HG02885 (cell line): Measurements from ENCODE around the gene NAP1L4.

Experiments used
- ATAC-seq: cut with Tn5 transposase; IDR thresholded peaks from one replicate; pipeline ENCODE4 v1.9.1; 2021; ENCODE audit warnings: mild to moderate bottlenecking; ENCODE audit not compliant: unreplicated experiment, poor library complexity

NAP1L4 gene

DNA sequence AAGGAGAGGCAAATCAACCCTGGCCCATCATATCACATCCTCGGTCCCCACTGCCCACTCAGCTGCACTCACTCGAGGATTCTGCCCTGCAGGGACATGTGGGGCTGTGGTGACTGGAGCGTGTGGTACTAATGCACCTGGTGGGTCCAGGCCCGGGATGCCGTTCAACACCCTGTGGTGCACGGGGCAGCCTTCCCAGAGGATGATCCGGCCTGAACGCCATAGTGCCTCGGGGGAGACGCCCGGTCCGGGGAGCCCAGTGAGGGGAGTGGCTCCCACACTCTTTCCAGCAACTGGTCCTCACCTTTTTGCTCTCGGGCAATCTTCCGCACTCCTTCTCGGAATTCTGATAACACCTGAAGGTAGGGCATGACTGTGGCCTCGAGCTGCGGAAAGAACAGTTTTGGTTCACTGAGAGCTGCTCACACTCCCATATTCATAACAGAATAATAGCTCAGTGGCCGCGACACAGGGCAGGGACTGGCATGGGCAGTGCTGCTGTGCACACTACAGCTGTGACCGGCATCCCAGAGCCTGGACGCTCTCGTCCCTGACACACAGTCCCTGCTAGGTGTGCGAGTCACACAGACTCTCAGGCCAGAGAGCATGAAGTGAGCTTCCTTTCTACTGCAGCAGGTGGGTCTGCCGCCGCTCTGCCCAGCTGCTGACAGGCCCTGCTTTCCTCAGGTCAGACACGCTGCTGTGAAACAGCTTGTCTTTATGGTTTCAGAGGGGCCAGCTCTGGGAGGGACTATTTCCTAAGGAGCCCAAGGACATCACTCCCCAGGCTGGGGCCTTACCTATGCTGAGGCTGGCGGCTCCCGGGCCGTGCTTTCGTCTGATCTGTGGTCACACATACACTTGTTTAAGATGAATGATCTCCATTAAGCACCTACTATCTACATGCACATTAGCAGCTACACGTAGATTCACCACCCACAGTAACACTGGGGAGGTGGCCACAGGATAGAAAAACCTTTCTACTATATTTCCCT, 20.1 kb upstream of the NAP1L4 start:
- ATAC-seq, result no peak

DNA sequence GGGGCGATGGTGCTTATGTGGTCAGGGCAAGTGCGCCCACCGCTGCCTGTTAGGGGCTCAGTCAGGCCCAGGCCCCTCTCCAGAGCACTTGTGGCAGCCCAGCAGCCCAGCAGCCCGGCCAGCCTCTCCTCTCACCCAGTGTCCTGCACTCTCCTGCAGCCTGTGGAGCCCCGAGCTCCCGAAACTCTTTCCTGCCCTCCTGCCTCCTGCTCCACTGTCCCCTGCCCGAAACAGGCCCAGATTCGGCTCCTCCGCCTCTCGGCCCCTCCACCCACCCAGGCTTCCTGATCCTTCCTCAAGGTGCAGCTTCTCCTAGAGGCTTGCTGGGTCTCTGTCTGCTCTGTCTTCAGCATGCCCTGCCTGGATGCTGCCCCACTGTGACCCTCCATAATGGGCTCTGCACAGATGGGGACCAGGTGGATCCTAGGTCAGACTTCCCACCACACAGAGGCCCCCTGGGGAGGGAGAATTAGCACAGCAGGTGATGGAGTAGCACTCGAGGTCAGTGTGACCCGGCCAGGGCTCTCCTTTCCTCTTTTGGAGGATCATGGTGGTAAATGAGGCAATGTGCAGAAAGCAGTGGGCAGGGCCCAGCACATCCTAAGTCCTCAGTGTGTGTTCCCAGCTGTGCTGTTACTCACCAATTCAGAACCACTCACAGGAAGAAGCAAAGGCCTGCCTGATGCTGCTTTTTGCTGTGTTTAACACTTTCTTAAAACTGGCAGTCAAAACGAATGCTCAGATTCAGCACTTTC, 18.6 kb upstream of the NAP1L4 start:
- no peak for ATAC-seq

DNA sequence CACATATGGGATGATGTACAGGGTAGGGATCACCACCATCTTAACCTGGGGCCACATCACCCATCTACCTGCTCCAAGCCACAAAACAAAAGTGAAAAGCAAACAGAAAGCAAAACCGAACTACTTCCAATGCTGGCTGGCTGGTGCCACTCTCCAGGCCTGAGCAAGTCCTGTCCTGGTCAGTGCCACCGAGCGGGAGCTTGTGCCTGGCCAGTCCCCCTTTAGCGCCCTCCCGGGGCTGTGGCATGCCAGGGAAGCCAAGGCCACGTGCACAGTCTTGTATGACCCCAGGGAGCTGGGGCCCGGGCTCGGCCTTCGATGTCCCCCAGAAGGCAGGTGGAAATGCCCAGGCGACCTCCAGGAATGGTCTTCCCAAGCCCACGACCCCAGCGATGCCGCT, 17.9 kb upstream of the NAP1L4 start:
- ATAC-seq, result no peak

DNA sequence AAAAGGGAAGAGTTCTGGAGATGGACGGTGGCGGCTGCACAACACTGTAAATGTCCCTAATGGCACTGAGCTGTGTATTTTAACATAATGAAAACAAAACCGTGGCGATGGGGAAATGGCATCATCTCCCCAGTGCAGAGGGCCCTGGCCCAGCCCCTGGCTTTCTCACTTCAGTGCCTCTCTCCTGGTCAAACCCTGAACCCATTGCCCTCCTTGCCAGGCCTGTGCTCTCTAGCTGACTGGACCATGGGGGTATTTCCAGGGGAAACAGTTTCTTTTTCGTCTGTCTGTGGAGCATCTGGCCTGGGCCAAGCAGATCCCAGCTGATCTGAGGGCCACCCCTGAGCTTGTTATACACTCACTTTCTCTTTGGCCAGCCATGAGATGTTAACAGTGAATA, 17.4 kb upstream of the NAP1L4 start:
- no peak for ATAC-seq

DNA sequence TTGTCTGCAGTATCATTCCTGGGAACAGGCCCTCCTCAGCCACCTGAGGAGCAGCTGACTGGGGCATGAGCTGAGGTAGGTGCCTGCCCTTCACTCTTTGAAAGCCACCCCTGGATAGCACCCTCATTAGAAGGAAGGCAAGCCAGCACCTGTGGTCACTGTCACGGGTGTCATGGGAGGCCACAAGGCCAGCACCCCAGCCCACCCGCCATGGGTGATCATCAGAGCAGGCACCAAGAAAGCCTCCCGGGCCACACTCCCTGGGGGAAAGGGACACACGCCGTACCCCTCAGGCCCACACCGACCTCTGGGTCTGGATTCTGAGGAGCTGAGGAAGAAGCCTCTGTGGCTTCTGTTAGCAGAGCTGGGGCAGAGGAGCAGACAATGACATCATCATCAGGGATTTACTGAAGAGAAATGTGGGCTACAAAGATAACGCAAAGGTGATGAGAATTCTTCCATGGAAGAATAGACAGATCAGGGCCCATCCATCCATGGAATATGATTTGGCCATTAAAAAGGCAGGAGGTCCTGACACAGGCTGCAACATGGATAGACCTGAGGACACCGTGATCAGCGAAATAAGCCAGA, 16.7 kb upstream of the NAP1L4 start:
- ATAC-seq, result no peak

DNA sequence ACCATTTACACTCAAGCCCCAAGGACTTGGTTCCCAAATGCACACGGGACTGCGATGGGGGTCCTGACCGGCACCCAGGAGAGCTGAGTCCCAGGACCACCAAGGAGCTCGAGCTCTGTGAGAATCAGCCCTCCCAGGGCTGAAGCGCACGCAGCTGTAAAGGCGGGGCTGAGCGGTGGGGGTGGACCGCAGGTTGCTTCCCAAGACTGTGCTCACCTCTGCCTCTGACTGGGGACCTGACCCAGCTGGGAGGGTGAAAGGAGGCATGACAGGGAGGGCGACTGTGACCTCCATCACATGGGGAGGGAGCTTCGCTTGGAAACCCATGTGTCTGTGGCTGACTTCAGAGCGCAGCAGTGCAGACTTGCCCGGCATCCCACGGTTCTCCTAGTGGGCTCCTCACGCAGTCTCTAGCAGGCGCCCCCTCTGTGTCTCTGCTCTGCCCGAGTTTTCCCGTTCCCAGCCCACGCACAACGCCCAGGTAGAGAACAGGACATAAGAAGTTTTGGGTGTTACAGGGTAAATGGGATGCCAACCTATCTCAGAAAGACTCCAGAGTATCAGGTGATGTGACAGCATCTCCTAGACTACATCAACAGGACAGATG, 15.4 kb upstream of the NAP1L4 start:
- no peak for ATAC-seq

DNA sequence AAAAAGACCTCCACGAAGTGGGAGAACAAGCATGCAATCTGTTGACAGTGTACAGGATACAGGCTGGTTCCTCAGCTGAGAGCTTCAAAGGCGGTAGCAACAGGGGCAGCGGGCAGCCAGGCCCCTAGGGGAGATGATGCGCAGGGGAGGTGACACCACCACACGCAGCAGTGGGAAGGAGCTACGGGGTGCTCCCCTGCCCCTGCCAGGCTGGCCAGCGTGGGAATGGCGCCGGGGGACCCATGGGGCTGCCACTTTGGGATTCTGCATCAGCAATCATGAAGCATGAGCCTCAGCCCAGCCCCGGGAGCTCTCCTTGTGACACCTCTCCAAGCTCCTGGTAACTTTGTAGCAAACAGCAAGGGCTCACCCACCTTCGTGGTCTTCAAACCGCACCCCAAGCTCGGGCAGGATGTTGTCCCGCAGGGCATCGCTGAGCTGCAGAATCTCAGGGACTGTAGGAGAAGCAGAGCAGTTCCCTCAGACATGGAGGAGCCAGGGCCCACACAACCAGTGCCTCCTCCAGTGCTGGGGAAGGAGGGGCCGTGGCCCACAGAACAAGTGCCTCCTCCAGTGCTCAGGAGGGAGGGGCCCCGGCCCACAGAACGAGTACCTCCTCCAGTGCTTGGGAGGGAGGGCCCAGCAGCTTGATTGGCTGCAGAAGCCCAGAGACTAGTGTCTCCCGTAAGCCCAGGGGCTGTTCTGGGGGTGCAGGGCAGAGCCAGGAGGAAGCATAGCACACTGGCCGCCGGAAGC, 14.6 kb upstream of the NAP1L4 start:
- ATAC-seq, result no peak

DNA sequence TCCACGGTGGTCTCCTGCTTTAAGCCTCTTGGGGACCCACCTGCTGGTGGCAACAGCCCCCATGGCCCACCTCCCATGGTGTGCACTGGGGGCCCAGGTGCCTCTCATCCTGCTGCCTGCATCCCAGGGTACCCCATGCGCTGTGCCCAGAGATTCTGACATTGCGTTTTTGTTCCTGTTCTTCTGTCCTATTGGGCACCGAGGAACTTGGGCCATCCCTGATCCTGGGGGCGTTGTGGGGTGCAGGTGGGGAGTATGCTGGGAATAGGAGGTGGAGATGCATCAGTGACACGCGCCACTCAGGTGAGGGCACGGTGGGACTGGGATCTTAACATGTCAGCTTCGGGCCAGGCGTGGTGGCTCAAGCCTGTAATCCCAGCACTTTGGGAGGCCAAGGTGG, 12.4 kb upstream of the NAP1L4 start:
- no peak for ATAC-seq

DNA sequence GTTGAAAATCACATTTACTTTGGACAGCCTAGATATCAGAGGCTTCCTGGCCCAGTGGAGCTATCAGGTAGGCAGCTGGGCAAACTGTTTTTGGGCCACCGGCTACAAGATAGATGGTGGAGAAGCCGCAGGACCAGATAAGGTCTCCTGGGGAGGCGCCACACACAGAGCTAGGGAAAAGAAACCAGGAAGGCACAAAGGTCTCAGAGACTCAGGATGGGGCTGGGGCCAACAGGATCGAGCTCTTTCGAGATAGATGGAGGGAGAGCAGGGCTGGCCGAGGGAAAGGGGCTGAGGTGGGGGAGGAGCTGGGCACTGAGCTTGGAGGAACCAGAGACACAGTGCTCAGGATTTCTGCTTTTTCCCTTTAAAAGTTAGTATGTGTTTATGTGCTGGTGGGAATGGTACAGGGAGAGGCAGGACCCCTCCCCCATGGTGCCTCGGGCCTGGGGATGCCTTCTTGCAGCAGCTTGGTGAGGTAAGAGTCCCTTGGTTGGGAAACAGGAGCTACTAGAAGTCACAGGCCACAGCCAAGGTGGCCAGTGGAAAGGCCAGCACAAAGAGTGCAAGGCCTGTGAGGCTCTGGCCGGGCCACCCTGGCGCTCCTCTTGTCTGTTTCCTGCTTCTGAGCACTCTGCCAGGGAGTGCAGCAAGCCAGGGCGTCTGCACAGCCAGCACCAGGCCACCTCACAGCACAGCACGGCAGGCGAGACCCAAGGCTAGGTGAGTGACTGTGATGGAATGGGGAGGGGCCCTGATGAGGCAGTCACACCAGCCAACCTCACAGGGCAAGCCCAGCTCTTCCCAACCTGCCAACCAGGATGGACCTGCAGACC, 11.5 kb upstream of the NAP1L4 start:
- no peak for ATAC-seq

DNA sequence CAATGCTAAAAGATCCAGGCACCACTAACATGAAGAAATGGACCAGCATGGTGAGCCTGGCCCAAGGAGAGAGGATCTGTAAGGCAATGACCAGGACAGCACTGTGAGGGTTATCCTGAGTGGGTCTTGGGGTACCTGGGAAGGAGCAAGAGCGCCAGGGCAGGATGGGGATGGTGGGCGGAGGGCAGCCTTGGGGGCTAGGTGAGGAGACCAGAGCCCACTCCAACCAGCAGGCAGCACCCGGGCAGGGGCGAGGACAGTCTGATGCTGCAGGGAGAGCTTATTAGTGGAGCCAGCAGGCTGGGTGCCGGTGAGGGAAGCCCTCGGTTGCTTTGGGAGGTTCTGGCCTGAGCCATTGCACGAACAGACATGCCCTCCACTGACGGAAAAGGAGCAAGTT, 10.7 kb upstream of the NAP1L4 start:
- no peak for ATAC-seq

DNA sequence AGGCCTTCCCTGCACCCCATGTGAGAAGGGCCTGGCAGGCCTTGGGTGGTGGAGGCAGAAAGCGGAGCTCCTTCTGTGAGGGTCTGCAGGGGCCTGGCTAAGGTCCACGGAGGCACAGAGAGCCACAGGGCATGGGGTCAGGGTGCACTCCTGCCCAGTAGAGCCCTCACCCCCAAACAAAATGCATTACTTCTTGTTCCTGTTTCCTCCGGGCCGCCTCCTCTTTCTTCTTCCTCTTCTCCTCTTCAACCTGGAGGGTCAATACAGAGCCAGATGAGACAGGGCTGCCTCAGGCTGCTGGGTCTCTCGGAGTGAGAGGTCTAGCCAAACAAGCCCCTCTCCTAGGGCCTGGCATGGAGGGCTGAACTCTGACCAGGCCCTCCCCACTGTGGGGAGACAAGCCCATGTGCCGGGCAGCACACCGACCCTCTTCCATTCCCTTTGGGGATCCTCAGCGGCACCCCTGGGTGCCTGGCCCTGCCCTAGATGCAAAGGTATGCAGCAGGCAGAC, 10.3 kb upstream of the NAP1L4 start:
- no peak for ATAC-seq

DNA sequence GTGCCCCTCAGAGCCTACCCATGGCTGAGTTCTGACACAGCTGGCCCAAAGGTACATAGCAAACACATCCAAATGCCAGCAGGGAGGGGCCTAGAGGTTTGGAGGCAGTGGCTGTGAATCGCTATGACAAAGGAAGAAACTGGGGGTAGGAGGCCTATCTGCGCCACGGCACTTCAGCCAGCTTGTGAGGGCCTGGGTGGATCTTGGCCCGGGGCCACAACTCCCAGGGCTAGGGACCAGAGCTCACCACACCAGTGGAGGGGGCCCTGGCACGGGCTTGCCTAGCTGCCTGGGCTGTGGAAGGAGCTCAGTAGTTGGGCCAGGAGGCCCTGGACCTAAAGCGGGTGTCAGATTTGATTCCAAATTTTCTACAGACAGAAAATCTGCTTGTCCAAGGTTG, 9.4 kb upstream of the NAP1L4 start:
- no peak for ATAC-seq

DNA sequence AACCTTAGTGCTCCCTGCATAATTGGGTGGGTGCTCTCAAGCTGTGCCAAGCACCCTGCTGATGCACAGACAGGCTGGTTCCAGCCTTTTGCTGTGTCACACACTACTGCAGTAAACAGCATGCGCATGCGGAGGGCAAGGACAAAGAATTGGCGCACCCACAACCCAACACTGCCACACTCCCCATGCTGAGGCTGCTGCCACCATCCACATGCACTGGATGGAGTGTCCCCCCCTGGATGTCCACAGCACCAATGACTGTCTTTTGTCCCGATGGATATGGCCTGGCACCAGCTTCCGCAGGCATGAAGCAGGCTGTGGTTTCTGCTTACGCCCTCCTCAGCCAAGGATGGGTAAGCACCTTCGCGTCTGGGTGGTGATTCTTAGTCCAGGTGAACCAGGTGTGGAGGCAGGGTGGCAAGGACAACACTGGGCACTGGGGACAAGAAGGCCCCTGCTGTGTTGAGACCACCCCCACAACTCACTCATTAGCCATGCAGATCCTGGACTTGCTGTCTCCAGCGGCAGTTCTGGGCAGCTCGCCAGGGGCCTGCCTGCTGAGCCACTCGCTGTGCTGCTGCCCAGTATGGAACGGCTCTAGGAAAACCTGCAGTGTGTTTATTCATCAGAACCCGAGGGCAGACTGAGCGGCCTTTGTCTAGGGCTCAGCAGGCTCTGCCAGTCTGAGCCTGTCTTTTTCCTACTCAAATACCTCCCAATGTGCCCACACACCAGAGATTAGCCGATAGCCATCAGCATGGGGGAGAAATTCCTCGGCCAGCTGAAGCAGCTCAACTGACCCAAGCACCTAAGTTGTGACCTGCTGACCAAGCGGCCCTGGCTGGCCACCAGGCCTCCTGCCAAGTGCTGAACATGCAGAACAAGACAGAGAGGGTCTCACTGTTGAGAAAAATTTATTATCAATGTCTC, 8.2 kb upstream of the NAP1L4 start:
- ATAC-seq, result no peak

DNA sequence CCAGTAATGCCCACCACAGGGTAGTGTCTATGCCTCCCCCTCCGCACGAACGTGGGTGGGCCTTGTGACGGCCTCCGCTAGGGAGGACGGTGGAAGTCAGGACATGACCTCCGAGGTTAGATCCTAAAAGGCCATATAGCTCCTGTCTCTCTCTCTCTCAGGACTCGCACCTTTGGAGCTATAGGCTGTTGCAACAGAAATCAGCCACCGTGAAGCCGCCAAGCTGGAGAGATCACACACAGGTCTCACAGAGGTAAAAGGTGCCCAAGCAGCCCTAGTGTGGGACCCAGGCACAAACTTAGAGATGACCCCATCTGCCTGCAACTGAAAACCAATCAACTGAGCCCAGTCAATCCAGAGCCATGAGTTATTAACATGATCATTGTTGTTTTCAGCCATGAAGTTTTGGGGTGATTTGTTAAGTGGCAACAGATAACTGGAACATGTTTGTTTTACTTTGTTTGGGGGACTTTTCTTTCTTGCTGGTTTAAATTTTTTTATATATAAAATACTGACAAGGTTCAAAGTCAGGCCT, 7.4 kb upstream of the NAP1L4 start:
- ATAC-seq, result no peak

DNA sequence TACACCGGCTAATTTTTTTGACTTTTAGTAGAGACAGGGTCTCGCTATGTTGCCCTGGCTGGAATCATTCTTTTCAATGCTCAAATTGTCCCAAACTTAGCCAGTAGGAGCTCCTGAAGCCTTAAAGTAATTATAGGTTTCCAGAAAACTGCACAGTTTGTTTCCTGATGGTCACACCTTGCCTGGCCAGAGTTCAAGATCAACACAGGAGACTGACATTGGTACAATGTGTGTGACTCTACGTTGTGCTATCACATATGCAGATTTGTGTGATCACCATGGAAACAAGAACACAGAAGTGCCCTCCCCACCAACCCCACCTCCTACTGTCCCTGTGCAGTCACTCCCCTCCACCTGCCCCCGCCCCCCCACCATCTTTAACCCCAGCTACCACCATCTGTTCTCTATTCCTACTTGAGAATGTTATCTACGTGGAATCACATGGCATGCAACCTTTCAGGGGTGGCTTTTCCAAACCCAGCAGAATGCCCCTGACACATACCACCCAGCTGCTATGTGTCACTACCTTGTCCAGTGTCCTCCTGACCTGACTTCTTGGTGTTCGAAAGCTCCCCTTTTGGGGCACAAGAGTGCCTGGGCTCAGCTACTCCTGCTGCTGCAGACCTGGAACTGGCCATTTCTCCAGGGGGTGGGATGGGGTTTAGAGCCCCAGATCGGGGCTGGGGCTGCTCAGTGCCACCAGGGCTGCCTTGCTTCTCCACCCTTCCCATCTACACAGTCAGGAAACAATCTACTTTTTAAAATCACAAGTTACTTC, 6.1 kb upstream of the NAP1L4 start:
- ATAC-seq, result no peak

DNA sequence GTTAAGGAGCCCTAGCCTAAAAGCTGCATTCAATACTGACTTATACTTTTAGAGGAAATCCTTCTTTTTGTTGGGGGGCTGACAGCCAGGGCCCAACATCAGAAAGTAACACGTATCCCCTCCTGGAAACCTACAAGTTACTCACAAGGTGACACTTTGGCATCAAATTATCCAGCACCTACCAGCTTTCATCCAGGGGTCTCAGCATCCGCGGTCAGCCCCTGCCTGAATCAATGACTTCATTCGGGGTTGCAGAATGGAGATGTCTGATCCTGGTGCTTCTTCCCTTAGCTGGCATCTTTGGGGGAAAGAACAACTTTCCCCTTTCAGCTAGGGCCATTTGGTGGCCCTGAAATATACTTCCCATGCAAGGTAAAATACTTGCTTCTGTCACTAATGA, 5.3 kb upstream of the NAP1L4 start:
- ATAC-seq, result no peak

DNA sequence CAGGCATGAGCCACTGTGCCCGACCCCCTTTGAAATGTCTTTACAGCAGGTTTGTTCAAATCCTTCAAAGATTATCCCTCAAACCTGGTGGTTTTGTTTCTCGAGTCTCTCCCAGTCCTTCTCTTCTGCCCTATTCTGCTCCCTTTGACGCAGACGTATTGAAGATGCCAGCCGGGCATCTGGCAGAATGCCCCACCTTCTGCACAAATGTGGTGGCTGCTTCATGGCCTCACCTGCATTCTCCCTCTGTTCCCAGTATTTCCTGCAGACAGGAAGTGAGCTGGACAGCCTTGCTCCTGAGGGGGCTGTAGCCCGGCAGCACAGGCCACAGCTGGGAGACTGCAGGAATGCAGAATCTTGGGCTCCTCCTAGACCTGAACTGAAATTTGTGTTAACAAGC, 4.8 kb upstream of the NAP1L4 start:
- ATAC-seq, result no peak
